ENCODE data around the gene STAG3. TPM values are rescaled to one million over a fixed set of nuclear protein-coding genes. Genes with fewer than 3 reads are reported as not detected.

The STAG3 gene
- total RNA-seq, 1 donor from 2014 or later: 0.69 TPM

- peak overlapping the region; percentile 82 for H3K4me3 ChIP-seq (ENCODE audit: low read depth, low read length)
- DNase-seq (ENCODE audit: low read depth): no peak
- no peak for TF ChIP-seq CTCF (conservative IDR thresholded peaks at IDR 0.05; ENCODE audit: low read depth, low read length)
These were observed 20.7 kb upstream of the STAG3 start for GRCh38 chr7:100157069-100157333.

- DNase-seq (ENCODE audit: low read depth): peak; percentile 53
- peak; percentile 31 for TF ChIP-seq CTCF (conservative IDR thresholded peaks at IDR 0.05; ENCODE audit: low read depth, low read length)
- H3K4me3 ChIP-seq (ENCODE audit: low read depth, low read length): peak overlapping the region; percentile 82
These were observed 20.1 kb upstream of the STAG3 start for GRCh38 chr7:100157334-100158228.

- no peak for TF ChIP-seq CTCF (conservative IDR thresholded peaks at IDR 0.05; ENCODE audit: low read depth, low read length)
- DNase-seq (ENCODE audit: low read depth): no peak
- peak within 1 kb of the TSS; percentile 82 for H3K4me3 ChIP-seq (ENCODE audit: low read depth, low read length)
These were observed 19.3 kb upstream of the STAG3 start, which contains the start of gene TRAPPC14 for GRCh38 chr7:100158229-100159098. TSS of gene TRAPPC14 (minus strand) at chr7:100158723. CDS start at chr7:100158499, 224 bp downstream.

GRCh38 chr7:100159099-100159623 lies 18.6 kb upstream of the STAG3 start:
- no peak for TF ChIP-seq CTCF (conservative IDR thresholded peaks at IDR 0.05; ENCODE audit: low read depth, low read length)
- H3K4me3 ChIP-seq (ENCODE audit: low read depth, low read length): peak overlapping the region; percentile 82
- DNase-seq (ENCODE audit: low read depth): no peak

- H3K4me3 ChIP-seq (ENCODE audit: low read depth, low read length): no peak overlapping the region
- DNase-seq (ENCODE audit: low read depth): no peak
- no peak for TF ChIP-seq CTCF (conservative IDR thresholded peaks at IDR 0.05; ENCODE audit: low read depth, low read length)
These were observed 17.7 kb upstream of the STAG3 start for GRCh38 chr7:100160067-100160466.

GRCh38 chr7:100163006-100163531 lies 14.6 kb upstream of the STAG3 start:
- DNase-seq (ENCODE audit: low read depth): no peak
- no peak overlapping the region for H3K4me3 ChIP-seq (ENCODE audit: low read depth, low read length)
- TF ChIP-seq CTCF (conservative IDR thresholded peaks at IDR 0.05; ENCODE audit: low read depth, low read length): no peak
